A549 (cell line): ENCODE measurements around the gene OSGIN1.
A peak's percentile ranks its signal among the peaks of the same experiment; 100 is the strongest.

Experiments
- CBX8 ChIP-seq: fragments of 200-600 bp; sonication (generic); IDR thresholded peaks from 2 replicates; pipeline ENCODE4 v1.6.1; 2016
- CEBPB ChIP-seq, 2 experiments: fragments of >200 bp in 1 of 2; sonication (Bioruptor Twin) in 1 of 2; formaldehyde crosslinking in 1 of 2; IDR thresholded peaks; 2 replicates each; pipeline ENCODE4 v1.6.1; 2012 to 2016
- CTCF ChIP-seq: fragments of >200 bp; sonication (Bioruptor Twin); formaldehyde crosslinking; IDR thresholded peaks from 3 replicates; pipeline ENCODE4 v1.5.1; 2016
- ELK1 ChIP-seq: fragments of 150-350 bp; IDR thresholded peaks from 2 replicates; pipeline ENCODE4 v1.6.1; 2014; ENCODE audit warnings: low read depth, mild to moderate bottlenecking, low read length
- EP300 ChIP-seq, 2 experiments: fragments of >200 bp; sonication (Bioruptor Twin); formaldehyde crosslinking; IDR thresholded peaks; 2 replicates in 1 of 2; 3 replicates in 1 of 2; pipeline ENCODE4 v1.6.1; 2016 to 2017
- HDAC2 ChIP-seq: fragments of 200-600 bp; sonication (generic); IDR thresholded peaks from 2 replicates; pipeline ENCODE4 v1.6.1; 2016
- JUN ChIP-seq, 2 experiments: fragments of >200 bp; sonication (Bioruptor Twin); formaldehyde crosslinking; IDR thresholded peaks; 2 replicates in 1 of 2; 3 replicates in 1 of 2; pipeline ENCODE4 v1.6.1; 2016 to 2017
- KDM1A ChIP-seq: fragments of 200-600 bp; sonication (generic); IDR thresholded peaks from 2 replicates; pipeline ENCODE4 v1.6.1; 2016; ENCODE audit warnings: low read depth, mild to moderate bottlenecking
- MAX ChIP-seq: IDR thresholded peaks from 2 replicates; pipeline ENCODE4 v1.6.1; 2012
- MYC ChIP-seq: IDR thresholded peaks from 2 replicates; pipeline ENCODE4 v1.6.1; 2012; ENCODE audit warnings: mild to moderate bottlenecking, inconsistent platforms, low read length, improper control_type of control experiment, borderline replicate concordance
- NFE2L2 ChIP-seq: fragments of 150-350 bp; conservative IDR thresholded peaks from 2 replicates; pipeline ENCODE4 v1.6.1; 2014; ENCODE audit warnings: low read length
- POLR2A ChIP-seq: IDR thresholded peaks from 2 replicates; pipeline ENCODE4 v1.6.1; 2012; ENCODE audit warnings: mild to moderate bottlenecking, low read length
- POLR2AphosphoS2 ChIP-seq: conservative IDR thresholded peaks from 2 replicates; pipeline ENCODE4 v1.6.1; 2012; ENCODE audit warnings: low read length, improper control_type of control experiment, inconsistent platforms
- TF ChIP-seq, protein P1 (sequence below): IDR thresholded peaks from 2 replicates; pipeline ENCODE4 v1.6.1; 2012; ENCODE audit warnings: low read depth, borderline replicate concordance

DNA sequence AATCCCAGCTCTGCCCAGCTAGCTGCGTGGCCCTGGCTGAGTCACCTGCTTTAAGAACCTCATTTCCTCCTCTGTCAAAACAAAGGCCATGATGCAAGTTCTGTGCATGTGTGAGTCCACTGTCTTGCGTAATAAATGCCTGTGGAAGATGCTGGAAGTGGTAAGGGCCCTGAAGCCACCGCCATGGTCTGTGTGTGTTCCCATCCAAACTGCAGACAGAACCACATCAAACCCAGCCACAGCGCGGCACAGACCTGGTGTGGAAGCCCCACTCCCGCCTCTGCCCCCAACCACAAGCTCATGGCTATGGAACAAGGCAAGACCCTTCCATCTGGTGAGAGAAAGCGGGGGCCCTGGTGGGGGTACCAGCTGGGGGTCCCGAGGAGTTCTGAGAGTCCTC lies 41.0 kb downstream of the OSGIN1 start:
- TF ChIP-seq CEBPB (IDR thresholded peaks at IDR 0.05) (peak; percentile 93), POLR2A (no peak), EP300 (IDR thresholded peaks at IDR 0.05) (no peak), CTCF (no peak), JUN (IDR thresholded peaks at IDR 0.05) (0 out of 5 replicates have a peak, but pooled peaks of 1 of the 2 experiments have one; percentile 36), HDAC2 (no peak), POLR2AphosphoS2 (no peak), ELK1 (no peak), KDM1A (no peak), CBX8 (no peak), NFE2L2 (no peak), MAX (peak; percentile 51), MYC (no peak)
- TF ChIP-seq, protein P1, sequence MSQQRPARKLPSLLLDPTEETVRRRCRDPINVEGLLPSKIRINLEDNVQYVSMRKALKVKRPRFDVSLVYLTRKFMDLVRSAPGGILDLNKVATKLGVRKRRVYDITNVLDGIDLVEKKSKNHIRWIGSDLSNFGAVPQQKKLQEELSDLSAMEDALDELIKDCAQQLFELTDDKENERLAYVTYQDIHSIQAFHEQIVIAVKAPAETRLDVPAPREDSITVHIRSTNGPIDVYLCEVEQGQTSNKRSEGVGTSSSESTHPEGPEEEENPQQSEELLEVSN, result no peak
